ENCODE measurements around the gene URB2. TPM values are rescaled to one million over a fixed set of nuclear protein-coding genes. Genes with fewer than 3 reads are reported as not detected.

Gene URB2
- total RNA-seq, 1 experiment from 2014 or later = 24.6 TPM

DNA sequence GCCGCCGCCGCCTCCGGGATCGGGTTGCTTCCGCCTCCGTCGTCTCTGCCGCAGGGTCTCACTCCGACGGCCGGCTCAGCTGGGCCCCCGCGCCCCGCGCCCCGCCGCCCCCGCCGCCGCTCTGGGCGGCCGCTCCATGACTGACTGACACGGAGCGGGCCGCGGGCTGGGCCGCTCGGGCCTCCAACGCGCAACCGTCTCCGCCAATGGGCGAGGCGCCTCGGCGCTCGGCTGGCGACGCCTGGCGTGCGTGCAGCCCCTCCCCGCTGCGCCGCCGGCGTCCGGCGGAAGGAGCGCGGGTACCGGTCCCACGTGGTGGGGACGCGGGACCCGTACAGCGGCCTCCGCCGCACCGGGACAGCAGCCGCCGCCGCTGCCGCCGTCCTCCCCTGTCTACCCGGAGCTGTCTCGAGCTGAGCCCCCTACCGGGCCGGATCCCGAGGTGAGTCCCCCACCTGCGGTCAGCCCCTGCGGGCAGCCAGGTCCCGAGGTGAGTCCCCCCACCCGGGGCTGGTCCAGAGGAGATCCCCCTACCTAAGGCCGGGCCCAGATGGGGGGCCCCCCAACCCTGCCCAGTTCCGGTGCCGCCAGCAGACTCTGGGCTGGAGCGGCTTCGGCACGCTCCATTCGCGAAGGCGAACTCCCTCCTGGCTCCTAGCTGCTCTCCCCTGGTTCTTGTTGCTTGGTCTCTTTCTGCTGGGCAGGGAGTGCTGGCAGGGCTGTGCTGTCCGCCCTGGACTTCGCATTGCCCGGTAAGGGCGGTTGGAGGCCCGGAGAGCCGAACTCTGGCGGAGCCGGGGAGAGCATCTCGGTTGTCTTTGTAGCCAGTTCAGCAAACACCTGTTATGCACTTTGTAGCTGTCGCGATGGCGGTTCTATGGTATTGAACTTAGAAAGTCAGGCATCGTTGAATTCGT, at the start of gene URB2, which contains the start of gene TAF5L (continued):
- TF ChIP-seq, protein P1, sequence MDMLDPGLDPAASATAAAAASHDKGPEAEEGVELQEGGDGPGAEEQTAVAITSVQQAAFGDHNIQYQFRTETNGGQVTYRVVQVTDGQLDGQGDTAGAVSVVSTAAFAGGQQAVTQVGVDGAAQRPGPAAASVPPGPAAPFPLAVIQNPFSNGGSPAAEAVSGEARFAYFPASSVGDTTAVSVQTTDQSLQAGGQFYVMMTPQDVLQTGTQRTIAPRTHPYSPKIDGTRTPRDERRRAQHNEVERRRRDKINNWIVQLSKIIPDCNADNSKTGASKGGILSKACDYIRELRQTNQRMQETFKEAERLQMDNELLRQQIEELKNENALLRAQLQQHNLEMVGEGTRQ (CRISPR knock-in tag; IDR thresholded peaks at IDR 0.05) = peak; percentile 89
- TF ChIP-seq USF1 (CRISPR knock-in tag; IDR thresholded peaks at IDR 0.05) = peak; percentile 78; the same call in 1 of the 2 replicates
- TF ChIP-seq JUN (CRISPR knock-in tag; IDR thresholded peaks at IDR 0.05) = no peak
- peak; percentile 17; the same call in 1 of the 2 replicates for TF ChIP-seq ATF1 (CRISPR knock-in tag; IDR thresholded peaks at IDR 0.05)
- TF ChIP-seq MXD4 (CRISPR knock-in tag; IDR thresholded peaks at IDR 0.05; ENCODE audit: borderline replicate concordance) = no peak
- no peak for TF ChIP-seq ZNF532 (CRISPR knock-in tag; IDR thresholded peaks at IDR 0.05; ENCODE audit: borderline replicate concordance)
- TF ChIP-seq, protein P2, sequence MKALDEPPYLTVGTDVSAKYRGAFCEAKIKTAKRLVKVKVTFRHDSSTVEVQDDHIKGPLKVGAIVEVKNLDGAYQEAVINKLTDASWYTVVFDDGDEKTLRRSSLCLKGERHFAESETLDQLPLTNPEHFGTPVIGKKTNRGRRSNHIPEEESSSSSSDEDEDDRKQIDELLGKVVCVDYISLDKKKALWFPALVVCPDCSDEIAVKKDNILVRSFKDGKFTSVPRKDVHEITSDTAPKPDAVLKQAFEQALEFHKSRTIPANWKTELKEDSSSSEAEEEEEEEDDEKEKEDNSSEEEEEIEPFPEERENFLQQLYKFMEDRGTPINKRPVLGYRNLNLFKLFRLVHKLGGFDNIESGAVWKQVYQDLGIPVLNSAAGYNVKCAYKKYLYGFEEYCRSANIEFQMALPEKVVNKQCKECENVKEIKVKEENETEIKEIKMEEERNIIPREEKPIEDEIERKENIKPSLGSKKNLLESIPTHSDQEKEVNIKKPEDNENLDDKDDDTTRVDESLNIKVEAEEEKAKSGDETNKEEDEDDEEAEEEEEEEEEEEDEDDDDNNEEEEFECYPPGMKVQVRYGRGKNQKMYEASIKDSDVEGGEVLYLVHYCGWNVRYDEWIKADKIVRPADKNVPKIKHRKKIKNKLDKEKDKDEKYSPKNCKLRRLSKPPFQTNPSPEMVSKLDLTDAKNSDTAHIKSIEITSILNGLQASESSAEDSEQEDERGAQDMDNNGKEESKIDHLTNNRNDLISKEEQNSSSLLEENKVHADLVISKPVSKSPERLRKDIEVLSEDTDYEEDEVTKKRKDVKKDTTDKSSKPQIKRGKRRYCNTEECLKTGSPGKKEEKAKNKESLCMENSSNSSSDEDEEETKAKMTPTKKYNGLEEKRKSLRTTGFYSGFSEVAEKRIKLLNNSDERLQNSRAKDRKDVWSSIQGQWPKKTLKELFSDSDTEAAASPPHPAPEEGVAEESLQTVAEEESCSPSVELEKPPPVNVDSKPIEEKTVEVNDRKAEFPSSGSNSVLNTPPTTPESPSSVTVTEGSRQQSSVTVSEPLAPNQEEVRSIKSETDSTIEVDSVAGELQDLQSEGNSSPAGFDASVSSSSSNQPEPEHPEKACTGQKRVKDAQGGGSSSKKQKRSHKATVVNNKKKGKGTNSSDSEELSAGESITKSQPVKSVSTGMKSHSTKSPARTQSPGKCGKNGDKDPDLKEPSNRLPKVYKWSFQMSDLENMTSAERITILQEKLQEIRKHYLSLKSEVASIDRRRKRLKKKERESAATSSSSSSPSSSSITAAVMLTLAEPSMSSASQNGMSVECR (CRISPR knock-in tag; IDR thresholded peaks at IDR 0.05; ENCODE audit: borderline replicate concordance) = peak; percentile 33; the same call in 1 of the 2 replicates
- no peak for TF ChIP-seq GTF2I (CRISPR knock-in tag; conservative IDR thresholded peaks at IDR 0.05)
- TF ChIP-seq, protein P3, sequence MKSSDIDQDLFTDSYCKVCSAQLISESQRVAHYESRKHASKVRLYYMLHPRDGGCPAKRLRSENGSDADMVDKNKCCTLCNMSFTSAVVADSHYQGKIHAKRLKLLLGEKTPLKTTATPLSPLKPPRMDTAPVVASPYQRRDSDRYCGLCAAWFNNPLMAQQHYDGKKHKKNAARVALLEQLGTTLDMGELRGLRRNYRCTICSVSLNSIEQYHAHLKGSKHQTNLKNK (CRISPR knock-in tag; IDR thresholded peaks at IDR 0.05) = no peak
- TF ChIP-seq FOXP1 (CRISPR knock-in tag; IDR thresholded peaks at IDR 0.05; ENCODE audit: borderline replicate concordance) = peak; percentile 86
- TF ChIP-seq ETV6 (CRISPR knock-in tag; IDR thresholded peaks at IDR 0.05) = peak; percentile 80
- no peak for TF ChIP-seq EMX1 (CRISPR knock-in tag; IDR thresholded peaks at IDR 0.05)
- TF ChIP-seq CBFB (CRISPR knock-in tag; IDR thresholded peaks at IDR 0.05; ENCODE audit: low read depth) = peak; percentile 88
- no peak for TF ChIP-seq ZNF219 (CRISPR knock-in tag; IDR thresholded peaks at IDR 0.05; ENCODE audit: borderline replicate concordance)
- TF ChIP-seq TP53 (CRISPR knock-in tag; IDR thresholded peaks at IDR 0.05) = no peak
- TF ChIP-seq, protein P4, sequence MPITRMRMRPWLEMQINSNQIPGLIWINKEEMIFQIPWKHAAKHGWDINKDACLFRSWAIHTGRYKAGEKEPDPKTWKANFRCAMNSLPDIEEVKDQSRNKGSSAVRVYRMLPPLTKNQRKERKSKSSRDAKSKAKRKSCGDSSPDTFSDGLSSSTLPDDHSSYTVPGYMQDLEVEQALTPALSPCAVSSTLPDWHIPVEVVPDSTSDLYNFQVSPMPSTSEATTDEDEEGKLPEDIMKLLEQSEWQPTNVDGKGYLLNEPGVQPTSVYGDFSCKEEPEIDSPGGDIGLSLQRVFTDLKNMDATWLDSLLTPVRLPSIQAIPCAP (CRISPR knock-in tag; IDR thresholded peaks at IDR 0.05) = peak; percentile 17; the same call in 1 of the 2 replicates
- TF ChIP-seq NR2C2 (CRISPR knock-in tag; IDR thresholded peaks at IDR 0.05) = no peak
- TF ChIP-seq ATF2 (CRISPR knock-in tag; IDR thresholded peaks at IDR 0.05; ENCODE audit: borderline replicate concordance, low read depth) = peak; percentile 56; the same call in 1 of the 2 replicates
- TF ChIP-seq ZNF263 (CRISPR knock-in tag; IDR thresholded peaks at IDR 0.05; ENCODE audit: low read depth) = 0 out of 2 replicates have a peak, but pooled peaks have one; percentile 31
- TF ChIP-seq NFYB (CRISPR knock-in tag; conservative IDR thresholded peaks at IDR 0.05; ENCODE audit: low read depth) = peak; percentile 69
- no peak for TF ChIP-seq ELF4 (CRISPR knock-in tag; IDR thresholded peaks at IDR 0.05; ENCODE audit: low read depth)
- TF ChIP-seq GABPB1 (CRISPR knock-in tag; IDR thresholded peaks at IDR 0.05) = peak; percentile 56; the same call in 1 of the 2 replicates

Data from WTC11 (cell line).